ENCODE measurements around the gene TTC39A. TPM values are rescaled to one million over a fixed set of nuclear protein-coding genes. Genes with fewer than 3 reads are reported as not detected.
A peak's percentile ranks its signal among the peaks of the same experiment; 100 is the strongest.
"Not testable (repeated sequence)": the region's sequence is repeated elsewhere in the genome, so short reads cannot be mapped to it uniquely, and the experiment has no call there.

TTC39A gene
- total RNA-seq, 1 donor from 2014 or later = 0.45 TPM

DNA sequence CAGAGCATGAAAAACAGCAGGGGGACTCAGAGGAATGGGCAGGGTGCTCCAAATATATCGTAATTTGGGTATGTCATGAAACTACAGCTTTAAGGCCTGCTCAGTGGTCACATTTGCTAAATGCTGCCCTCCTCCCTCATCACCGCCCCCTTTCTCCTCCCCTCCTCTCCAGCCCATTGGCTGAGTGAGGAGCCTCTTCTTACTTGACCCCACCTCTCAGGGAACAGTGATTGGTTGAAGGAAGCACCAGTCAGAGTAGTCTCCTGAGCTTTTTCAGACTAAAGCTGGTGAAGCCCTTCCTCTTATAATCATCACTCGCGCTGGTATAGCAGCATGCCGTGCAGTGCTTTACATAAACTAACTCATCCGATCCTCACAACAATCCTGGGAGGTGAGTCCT, 10.0 kb upstream of the TTC39A start:
- no peak for DNase-seq (ENCODE audit: low spot score)

DNA sequence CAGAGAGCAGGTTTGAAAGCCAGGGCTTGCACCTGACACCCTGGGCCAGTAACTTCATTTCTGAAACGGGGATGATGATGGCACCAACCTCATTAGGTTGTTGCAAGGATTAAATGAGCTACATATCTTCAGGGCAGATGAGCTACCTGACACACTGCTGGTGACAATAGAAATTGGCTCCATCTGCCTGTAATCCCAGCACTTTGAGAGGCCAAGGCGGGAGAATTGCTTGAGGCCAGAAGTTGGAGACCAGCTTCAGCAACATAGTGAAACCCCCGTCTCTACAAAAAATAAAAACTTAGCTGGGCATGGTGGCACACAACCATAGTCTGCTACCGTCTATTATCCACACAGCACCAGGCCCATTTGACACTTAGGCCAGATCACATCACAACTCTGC, 6.3 kb upstream of the TTC39A start:
- no peak for DNase-seq (ENCODE audit: low spot score)

DNA sequence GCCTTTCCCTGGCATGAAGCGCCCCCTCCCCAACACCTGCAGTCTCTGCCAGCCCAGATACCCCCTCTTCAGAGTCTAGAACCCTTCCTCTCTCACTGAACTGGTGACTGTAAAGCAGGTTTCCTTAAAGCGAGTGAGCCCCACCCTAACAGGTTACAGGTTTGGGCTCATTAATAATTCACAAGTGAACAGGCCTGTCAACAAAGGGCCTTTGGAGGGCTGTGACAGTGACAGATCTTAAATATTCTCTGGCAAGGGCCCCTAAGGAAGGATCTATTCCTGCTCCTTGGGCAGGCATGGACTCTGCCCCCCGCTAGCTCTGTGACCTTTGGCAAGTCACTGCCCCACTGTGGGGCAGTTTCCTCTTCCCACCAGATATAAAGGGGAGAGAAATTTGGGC, 5.6 kb upstream of the TTC39A start:
- no peak for DNase-seq (ENCODE audit: low spot score)

DNA sequence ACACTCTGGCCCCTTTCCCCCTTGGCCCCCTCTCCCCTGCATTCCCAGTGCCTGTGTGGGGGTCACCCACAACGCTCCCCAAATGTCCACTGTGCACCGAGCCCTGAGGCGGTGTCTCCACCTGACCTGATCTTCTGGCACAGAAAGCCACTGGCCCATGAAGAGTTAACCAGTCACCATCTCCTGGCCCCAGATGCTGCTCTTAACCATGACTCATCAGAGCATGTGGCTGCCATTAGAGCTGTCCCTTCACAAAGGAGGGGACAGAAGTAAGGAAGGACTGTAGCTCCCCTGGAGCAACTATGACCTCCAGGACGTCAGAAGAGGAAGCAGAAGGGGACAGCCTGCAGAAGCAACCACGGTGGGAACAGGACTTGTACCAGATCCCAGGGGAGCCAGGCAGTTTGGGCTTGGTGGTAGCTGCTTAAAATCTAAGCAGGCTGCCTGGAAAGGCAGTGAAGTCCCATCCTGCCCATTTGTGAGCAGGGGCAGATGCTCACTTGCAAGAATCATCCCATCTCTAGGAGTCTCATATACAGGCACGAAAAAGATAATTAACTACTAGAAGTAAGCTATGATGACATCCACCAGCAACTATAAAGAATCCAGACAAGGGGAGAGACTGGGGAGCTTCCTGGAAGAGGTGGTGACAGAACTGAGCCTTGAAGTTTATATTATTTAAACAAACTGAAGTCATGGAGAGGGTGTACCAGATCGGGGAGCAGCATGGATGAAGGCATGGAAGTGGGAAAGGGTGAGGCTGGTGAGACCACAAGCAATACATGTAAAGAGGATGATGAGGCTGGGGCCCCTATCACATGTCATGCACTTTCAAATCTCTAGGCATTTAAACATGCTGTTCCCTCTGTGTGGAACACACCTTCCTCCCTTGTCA, 1.1 kb upstream of the TTC39A start:
- DNase-seq (ENCODE audit: low spot score) = peak; percentile 51

DNA sequence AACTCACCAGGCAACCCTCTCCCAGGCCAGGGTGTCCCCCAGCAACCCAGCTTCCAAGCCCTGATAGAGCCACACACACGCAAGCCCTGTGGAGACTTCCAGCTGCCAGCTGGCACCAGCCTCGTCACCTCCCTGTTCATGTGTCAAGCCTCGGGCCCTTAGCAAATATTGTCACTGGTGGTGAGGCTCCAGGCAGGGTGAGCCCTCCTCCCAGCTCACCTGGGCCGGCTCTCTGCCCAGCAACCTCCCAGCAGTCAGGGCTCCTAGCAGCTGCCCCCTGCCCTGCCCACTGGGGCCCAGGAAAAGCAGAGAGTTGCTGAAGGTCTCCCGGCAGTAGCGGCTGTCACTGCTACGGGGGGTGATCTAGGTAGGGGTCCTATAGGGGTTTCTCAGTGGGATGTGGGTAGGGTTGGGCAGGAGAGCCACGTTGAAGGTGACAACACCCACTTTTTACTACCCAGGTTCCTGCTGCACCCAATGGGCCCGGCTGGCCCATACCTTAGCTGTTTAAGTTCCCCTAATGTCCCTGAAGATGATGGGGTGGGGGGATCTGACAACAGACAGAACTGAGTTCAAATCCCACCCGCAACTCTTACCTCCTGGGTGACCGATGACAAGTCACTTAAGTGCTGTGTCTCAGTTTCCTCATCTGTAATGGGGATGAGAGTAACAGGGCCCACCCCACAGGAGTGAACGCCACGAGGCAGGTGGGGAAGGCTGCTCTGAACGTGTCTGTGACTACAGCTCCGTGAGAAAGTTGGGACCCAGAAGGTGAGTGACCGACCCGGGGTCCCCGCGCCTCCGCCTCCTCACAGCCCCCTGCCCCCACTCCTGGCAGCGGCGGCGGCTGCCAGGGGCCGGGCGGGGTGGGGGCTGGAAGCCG, 678 bp downstream of the TTC39A start:
- DNase-seq (ENCODE audit: low spot score) = peak; percentile 83

DNA sequence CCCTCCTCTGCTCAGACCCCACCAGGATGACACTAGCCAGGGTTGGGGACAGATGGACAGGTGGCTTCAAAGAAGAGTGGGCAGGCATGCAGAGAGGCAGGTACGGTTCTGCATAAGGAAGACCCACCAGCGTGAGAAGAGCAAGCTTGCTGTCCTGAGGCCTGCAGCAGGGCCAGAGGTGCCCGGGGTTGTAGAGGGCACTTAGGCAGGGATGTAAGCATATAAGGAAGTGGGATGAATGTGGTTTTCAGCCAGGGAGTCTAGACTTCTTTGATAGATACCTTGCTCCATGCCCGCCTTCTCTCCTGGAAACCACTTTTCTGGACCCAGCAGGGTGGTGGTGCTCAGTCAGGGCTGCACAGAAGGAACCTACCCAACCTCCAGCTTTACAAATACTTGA, 1.4 kb downstream of the TTC39A start:
- DNase-seq (ENCODE audit: low spot score) = peak; percentile 69

DNA sequence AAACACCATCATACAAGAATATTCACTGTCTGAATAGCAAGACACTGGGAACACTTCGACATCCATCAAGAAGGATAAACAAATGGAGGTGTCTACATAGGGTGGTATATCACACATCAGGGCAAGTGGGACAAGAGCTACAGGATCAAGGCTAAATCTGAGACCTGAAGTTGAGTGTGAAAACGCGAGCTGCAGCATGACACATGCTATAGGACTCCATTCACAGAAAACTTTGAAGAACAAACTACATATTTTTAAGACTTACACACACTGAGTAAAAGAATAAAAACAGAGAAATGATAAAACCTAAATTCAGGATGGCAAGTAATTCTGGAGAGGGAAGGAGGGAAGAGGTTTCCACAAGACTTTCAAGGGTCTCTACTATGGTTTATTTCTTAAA, 2.1 kb downstream of the TTC39A start:
- DNase-seq (ENCODE audit: low spot score) = peak; percentile 1

DNA sequence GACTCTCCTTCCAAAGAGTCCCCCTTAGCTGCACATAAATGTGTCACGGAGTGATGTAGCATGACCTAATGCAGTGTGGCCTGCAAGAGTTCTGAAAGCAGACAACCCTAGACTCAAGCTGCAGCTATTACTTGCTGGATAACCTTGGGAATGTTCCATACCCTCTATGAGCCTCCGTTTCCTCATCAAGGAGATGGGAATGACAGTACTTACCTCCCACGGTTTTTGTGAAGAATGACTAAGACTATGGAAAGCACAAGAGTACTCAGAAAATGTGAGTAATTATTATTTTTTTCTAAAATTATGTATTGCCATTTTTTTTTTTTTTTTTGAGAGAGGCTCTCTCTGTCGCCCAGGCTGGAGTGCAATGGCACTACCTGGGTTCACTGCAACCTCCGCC, 3.0 kb downstream of the TTC39A start:
- DNase-seq (ENCODE audit: low spot score) = no peak

DNA sequence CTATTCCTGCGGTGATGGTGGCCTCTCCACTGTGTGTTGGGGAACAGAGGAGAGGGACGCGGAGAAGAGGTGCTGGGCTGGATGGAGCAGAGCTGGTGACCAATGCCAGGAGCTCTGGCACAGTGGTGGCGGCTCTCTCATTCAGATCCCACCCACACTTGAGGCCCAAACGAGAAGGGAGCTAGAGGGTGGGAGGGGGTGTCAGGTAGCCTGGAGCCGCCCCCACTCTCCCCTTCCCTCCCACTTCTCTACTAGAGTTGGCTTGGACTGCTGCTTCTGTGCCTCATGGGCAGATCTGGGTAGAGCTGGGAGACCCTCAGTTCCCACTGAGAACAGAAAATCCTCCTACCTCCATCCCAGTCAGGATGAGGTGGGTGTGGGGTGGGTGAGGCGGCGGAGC, 3.5 kb downstream of the TTC39A start:
- no peak for DNase-seq (ENCODE audit: low spot score)

DNA sequence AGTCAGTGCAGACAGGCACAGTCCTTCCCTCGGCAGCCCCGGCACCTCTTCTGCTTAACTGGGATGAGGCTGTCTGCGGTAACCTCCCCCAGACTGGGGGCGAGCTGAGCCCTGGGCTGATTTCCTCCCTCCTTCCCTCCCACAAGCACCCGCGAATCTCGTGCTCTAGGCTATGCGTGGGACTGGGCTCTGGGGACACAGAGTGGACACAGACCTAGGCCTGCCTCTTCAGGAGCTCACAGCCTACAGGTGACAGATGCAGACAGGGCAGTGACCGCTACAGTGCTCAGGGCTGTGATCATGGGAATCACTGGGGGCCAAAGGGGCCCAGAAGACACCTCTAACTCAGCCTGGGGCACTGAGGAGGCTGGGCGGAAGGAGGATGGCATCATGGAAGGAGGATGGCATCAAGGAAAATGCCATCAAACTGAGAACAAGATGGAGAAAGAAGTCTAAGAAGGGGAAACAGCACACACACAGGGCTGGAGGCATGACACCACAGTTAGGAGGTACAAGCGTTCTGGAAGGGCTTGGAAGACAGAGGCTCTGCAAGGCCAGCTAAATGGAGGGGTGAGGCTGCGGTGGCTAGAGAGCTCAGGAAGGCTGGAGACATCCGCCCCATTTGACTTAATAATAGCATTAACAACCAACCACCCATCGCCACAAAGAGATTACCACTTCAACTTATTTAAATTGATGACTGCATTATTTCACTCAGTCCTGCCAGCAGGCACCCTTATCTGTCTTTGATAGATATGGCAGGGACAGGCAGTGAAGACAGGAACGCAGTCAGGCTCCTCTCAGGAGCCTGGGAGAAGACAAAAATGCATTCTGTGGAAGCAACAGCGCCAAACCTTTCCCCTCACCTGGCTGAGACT, 4.2 kb downstream of the TTC39A start:
- DNase-seq (ENCODE audit: low spot score) = no peak

DNA sequence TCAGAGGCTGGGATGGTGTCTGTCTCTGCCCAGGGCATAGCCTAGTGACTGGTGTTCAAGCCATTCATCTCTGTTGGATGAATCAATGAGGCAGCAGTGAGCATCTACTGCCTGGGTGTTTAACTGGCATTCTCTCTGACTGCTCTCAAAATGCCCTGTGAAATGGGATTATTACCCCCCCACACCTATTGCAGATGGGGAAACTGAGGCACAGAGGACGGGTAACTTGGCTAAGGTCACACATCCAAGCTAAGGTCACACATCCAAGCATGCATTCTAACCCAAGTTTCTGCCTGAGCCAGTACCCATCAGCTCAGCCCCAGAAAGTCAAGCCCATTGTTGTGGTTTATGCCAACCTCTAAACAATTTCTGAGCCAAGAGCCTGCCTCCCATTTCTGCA, 5.0 kb downstream of the TTC39A start:
- DNase-seq (ENCODE audit: low spot score) = no peak

DNA sequence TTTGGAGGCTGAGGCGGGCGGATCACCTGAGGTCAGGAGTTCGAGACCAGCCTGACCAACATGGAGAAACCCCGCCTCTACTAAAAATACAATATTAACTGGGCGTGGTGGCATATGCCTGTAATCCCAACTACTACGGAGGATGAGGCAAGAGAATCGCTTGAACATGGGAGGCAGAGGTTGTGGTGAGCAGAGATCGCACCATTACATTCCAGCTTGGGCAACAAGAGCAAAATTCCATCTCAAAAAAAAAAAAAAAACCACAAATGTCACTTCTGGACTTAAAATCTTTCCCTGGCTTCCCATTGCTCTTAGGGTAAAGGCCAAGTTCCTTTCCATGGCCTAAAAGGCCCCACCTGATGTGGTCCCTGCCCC, 5.4 kb downstream of the TTC39A start:
- DNase-seq (ENCODE audit: low spot score) = not testable (repeated sequence)

DNA sequence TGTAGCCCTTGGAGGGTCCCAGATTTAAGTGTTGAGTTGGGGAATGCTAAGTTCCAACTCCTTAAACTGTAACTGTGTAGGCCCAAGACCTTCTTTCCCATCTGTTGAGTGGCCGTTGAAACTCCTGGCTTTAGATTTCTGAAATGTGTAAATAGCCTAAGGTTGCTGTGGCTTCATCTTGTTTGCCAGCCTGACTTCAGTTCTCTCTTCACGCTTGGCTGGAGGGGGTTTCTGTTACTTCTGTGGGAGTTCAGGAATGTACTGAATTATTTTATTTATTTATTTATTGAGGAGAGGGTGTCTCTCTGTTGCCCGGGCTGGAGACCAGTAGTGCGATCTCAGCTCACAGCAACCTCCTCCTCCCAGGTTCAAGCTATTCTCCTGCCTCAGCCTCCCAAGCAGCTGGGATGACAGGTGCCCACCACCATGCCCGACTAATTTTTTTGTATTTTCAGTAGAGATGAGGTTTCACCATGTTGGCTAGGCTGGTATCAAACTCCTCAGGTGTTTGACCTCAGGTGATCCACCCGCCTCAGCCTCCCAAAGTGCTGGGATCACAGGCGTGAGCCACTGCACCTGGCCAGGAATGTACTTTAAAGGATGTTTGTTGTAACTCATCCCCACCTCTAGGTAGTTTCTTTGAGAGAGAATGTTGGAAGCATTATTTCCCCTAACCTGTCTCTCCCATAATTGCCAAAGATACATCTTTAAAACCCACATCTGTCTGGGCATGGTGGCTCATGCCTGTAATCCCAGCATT, 5.9 kb downstream of the TTC39A start:
- no peak for DNase-seq (ENCODE audit: low spot score)

DNA sequence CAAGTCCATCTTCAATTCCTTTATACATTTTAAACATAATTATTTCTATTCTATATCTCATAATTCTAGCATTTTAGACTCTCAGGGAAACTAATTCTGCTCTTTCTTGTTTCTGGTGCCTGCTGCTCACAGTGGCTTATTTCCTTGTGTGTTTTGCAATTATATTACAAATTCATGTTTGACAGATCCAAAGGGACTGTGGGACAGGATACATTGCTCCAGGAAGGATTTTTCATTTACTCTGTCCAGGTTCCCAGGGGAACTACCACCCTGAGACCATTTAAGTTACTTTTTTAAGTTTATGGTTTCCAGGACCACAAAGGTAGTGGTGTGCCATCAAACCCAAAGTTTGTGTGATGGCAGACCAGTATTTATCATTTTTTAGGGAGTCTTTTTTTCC, 6.6 kb downstream of the TTC39A start:
- no peak for DNase-seq (ENCODE audit: low spot score)

DNA sequence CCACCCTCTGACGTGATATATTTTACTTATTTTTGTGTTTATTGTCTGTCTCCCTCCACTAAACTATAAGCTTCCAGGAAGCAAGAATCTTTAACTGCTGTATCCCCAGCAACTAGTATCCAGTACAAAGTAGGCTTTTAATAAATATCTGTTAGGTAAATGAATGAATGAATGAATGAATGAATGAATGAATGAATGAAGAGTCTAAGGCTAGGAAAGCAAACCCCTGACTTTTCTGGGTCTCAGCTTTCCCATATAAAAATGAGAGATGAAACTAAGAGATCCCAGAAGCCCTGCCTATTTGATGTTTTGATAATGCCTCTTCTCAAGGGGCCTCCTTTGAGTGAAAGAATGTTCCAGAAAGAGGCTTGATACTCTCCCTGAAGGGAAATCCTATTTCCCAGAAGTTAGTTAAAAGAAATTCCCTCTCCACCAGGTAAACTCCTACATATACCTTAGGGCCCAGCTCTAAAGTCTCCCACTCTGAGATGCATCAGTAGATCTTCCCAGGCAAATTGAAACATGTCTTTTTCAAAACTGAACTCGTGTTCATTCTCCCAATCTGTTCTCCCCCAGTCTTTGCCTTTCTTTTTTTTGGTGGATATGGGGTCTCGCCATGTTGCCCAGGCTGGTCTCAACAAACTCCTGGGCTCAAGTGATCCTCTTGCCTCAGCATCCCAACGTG, 7.8 kb downstream of the TTC39A start:
- no peak for DNase-seq (ENCODE audit: low spot score)

DNA sequence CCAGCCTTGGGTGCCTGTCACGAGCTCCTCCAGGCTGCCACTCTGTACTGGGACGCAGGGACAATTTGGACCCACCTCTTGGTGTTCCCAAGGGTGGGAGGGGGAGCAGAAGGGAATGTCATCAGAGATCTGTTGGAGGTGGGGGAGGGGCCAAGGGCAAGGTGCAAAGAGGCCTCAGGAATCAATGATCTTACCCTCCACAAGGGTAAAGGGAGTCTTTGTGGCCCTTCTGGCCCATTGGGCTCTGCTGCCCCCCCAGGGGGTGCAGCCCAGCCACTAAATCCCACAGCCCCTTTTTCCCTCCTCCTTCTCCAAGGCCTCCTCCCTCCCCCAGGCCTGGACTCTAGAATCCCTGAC, 8.5 kb downstream of the TTC39A start:
- no peak for DNase-seq (ENCODE audit: low spot score)

DNA sequence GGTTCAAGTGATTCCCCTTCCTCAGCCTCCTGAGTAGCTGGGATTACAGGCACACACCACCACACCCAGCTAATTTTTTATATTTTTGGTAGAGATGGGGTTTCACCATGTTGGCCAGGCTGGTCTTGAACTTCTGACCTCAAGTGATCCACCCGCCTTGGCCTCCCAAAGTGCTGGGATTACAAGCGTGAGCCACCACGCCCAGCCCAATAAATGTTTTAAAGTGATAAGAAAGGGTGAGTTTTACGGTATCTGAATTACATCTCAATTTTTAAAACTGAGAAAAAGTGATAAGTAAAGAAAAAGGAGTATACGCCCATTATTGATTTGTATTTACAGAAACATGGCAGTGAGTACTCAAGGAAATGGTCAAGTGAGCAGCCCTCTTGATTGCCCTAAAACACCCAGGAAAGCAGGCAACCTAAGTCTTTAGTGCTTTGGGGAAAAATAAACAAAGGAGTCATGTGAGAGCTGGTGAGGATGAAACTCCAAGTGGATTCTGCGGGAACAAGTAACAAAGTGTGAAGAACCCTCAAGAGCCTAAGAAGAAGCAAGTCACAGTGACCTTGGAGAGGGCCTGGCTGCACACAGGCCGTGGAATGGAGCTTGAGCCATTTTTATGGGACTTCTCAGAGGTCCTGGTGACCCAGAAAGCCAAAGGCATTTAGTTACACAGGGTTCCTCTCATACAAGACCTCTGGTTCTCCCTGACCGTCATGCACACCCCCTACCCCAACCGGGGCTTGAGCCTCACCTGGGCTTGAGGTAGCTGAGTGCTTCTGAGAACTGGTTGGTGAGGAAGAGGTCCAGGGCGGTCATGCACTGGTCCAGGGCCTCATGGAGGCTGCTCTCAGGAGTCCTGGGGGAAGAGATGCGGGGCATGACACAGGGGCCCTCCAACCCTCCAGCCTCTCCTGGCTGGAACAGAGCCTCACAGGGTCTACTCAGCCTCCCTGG, 9.1 kb downstream of the TTC39A start:
- no peak for DNase-seq (ENCODE audit: low spot score)

DNA sequence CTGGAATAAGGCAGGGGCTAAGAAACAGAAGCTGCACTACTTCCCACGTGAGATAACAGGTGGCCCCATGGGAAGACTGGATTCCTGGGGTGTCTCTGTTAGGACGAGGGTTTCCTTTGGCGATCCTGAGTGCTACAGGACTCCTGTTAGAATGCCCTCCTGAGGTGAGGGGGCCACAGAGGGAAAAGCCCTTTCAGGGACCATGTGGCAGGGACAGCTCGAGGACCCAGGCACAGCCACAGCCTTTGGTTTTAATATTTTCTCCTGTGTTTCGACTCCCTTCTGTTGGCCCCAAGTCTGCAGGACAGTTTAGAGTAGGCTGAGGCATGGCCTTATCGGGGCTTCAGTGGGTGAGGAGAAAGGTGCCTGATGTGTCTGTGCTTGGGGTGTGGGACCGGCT, 12.6 kb downstream of the TTC39A start:
- no peak for DNase-seq (ENCODE audit: low spot score)

DNA sequence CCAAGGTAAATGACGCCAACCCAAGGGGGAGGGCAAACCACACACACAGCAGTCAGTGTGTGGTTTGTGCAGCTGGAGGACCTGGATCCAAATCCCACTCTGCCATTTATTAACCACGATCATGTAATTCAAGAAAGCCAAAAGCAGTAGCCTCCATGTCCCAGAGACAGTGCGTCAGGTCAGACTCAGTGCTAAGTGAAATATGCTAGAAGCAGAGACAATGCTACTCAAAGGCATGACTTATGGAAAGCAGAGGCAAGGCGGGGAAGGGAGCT, 13.6 kb downstream of the TTC39A start:
- no peak for DNase-seq (ENCODE audit: low spot score)

Measured in mesenteric fat pad (tissue), 1 donor.